GM10266 (cell line): ENCODE data around the gene TRAF3.

Experiments used
- DNase-seq: peaks from one replicate; pipeline ENCODE4 v3.0.0; 2012; ENCODE audit errors: extremely low spot score
- TF ChIP-seq, protein P1 (sequence below): IDR thresholded peaks from 2 replicates; pipeline ENCODE4 v1.5.1; 2012; ENCODE audit warnings: mild to moderate bottlenecking, low read depth; ENCODE audit not compliant: control insufficient read depth, insufficient read depth; ENCODE audit errors: missing control alignments

The TRAF3 gene

GRCh38 chr14:102914474-102915291, 137.4 kb downstream of the TRAF3 start:
- TF ChIP-seq, protein P1, sequence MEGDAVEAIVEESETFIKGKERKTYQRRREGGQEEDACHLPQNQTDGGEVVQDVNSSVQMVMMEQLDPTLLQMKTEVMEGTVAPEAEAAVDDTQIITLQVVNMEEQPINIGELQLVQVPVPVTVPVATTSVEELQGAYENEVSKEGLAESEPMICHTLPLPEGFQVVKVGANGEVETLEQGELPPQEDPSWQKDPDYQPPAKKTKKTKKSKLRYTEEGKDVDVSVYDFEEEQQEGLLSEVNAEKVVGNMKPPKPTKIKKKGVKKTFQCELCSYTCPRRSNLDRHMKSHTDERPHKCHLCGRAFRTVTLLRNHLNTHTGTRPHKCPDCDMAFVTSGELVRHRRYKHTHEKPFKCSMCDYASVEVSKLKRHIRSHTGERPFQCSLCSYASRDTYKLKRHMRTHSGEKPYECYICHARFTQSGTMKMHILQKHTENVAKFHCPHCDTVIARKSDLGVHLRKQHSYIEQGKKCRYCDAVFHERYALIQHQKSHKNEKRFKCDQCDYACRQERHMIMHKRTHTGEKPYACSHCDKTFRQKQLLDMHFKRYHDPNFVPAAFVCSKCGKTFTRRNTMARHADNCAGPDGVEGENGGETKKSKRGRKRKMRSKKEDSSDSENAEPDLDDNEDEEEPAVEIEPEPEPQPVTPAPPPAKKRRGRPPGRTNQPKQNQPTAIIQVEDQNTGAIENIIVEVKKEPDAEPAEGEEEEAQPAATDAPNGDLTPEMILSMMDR = no peak
- no peak for DNase-seq

DNA sequence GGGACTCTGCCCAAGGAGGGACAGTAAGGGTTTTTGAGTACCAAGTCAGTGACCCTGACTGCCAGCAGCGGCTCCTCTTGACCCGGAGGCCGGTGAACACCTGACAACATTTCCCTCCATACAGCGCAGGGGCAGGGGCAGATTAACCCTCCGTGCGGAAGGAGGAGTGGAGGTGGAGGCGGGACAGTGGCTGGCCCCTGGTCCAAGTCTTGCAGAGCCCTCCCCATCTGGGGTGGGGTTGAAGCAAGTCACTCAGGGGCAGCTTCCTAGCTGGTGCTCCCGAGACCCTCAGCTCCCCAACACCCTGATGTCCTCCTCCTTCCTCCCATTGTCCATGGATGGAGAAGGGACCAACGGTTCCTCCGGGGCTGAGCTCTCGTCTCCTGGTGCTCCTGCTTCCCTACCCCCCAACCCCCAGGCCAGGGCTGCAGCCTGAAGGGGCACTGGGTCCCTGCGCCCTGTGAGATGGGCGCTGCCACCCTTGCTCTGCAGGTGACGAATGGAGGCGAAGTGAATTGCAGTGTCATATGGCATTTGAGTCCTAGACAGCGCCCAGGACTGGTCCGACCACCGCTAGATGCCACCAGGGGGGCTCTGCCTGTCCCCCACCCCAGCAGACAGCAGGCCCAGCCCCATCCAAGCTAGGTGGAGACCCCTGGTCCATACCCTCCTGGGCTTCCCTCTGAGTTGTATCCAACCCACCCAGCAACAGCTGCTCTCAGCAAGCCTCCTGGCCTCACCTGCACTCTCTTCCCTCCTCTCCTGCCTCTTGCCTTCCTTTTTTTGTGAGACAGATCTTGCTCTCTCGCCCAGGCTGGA, 138.3 kb downstream of the TRAF3 start:
- TF ChIP-seq, protein P1 = no peak
- DNase-seq = no peak

GRCh38 chr14:102916347-102917055, 139.3 kb downstream of the TRAF3 start:
- no peak for DNase-seq
- TF ChIP-seq, protein P1 = no peak

GRCh38 chr14:102917056-102917385, 139.8 kb downstream of the TRAF3 start:
- DNase-seq = no peak
- TF ChIP-seq, protein P1 = no peak

DNA sequence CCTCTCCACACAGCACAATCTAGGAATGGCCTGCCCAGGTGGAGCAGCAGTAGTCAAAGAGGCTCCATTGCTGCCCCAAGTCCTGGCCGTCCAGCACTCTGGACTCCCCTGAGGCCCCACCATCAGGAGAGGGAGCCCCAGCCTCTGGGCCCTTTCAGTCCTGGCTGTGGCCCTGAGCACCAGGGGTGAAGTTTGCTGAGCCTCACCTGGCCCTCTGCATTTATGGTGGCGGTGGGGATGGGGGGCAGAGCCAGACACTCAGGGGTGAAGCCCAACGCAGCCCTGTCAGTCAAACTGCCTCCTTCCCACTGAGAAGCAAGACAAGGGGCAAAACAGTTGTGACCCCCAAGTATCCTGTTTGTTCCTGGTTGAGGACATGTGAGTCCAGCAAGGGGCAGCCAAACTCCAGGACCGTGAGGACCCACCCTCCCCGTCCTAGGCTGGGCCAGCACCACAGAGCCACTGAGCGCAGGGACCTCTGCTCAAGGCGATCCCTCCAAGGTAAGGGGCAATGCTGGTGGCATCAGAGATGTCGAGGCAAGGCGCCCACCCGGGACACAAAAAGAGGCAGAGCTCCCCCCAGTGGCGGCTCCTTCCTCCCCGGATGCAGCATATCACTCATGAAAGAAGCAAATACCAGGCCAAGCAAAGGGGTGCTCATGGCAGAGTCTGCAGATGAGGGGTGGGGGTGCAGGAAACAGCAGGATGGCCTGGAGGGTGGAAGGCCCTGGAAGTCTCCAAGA, 140.4 kb downstream of the TRAF3 start:
- DNase-seq = peak; percentile 88

GRCh38 chr14:102918438-102918837, 141.2 kb downstream of the TRAF3 start:
- TF ChIP-seq, protein P1 = no peak

More for the DNA sequence above, 140.4 kb downstream of the TRAF3 start:
- TF ChIP-seq, protein P1 = peak; percentile 63

More at GRCh38 chr14:102918438-102918837, 141.2 kb downstream of the TRAF3 start:
- no peak for DNase-seq
